B cell (primary cell): ENCODE measurements around the gene ATP6V0A1. TPM values are rescaled to one million over a fixed set of nuclear protein-coding genes. Genes with fewer than 3 reads are reported as not detected.

ENCODE experiments used
- ATAC-seq: fragments of 200-7000 bp; cut with Tn5 transposase; one replicate; pipeline ENCODE4 v1.10.0; 2021; ENCODE audit warnings: low read depth, mild to moderate bottlenecking, moderate number of reproducible peaks, moderate library complexity
- CTCF ChIA-PET: fragments of 350-600 bp; sonication (Branson Sonifier 250); formaldehyde crosslinking; loops from one replicate; lab custom pipeline; 2021; ENCODE audit warnings: antibody characterized with exemption, inconsistent platforms; lab: Charles Lee
- POLR2A ChIA-PET: fragments of 350-600 bp; sonication (Branson Sonifier 250); formaldehyde crosslinking; loops from one replicate; lab custom pipeline; 2021; ENCODE audit warnings: antibody characterized with exemption; lab: Charles Lee
- DNase-seq: peaks from one replicate; pipeline ENCODE4 v3.0.0; 2013
- H2AFZ ChIP-seq: 2 replicates; pipeline ENCODE4 v1.6.1; 2012; ENCODE audit warnings: mild to moderate bottlenecking, low read depth, low read length; ENCODE audit not compliant: insufficient read depth, poor library complexity, severe bottlenecking
- H3K27ac ChIP-seq, 2 donors: 1 replicate in 1 of 2; 2 replicates in 1 of 2; pipeline ENCODE4 v1.5.1; 2012 to 2013; ENCODE audit warnings: low read length in 2 of 2, mild to moderate bottlenecking in 2 of 2, moderate library complexity in 1 of 2
- H3K27me3 ChIP-seq, 4 experiments: fragments of 200-600 bp in 1 of 4; sonication (generic) in 1 of 4; replicated peaks in 1 of 4; 1 replicate in 2 of 4; 2 replicates in 2 of 4; pipeline versions ENCODE4 v1.6.1 to v1.7.0; 2013 to 2016; ENCODE audit warnings: low read length in 3 of 4, mild to moderate bottlenecking in 2 of 4, mixed read lengths in 1 of 4, moderate library complexity in 1 of 4; ENCODE audit not compliant: insufficient read depth in 4 of 4, control insufficient read depth in 3 of 4; ENCODE audit errors: control extremely low read depth in 1 of 4
- H3K36me3 ChIP-seq, 2 experiments: replicated peaks in 1 of 2; 1 replicate in 1 of 2; 2 replicates in 1 of 2; pipeline versions ENCODE4 v1.6.1 to v1.7.1; 2013; ENCODE audit warnings: low read length in 1 of 2; ENCODE audit not compliant: insufficient read depth in 2 of 2, control insufficient read depth in 1 of 2; ENCODE audit errors: control extremely low read depth in 1 of 2, extremely low read depth in 1 of 2
- H3K4me1 ChIP-seq, 2 donors: fragments of 200-600 bp in 1 of 2; sonication (generic) in 1 of 2; 1 replicate in 1 of 2; 2 replicates in 1 of 2; pipeline versions ENCODE4 v1.5.1 to v1.6.1; 2013 to 2017; ENCODE audit warnings: low read length in 2 of 2; ENCODE audit not compliant: control insufficient read depth in 2 of 2, insufficient read depth in 2 of 2
- H3K4me2 ChIP-seq: replicated peaks from 2 replicates; pipeline ENCODE3; 2012; ENCODE audit warnings: mild to moderate bottlenecking, low read depth, low read length; ENCODE audit not compliant: poor library complexity, severe bottlenecking
- H3K4me3 ChIP-seq, 5 experiments: fragments of 200-600 bp in 1 of 5; sonication (generic) in 1 of 5; 1 replicate in 3 of 5; 2 replicates in 2 of 5; pipeline versions ENCODE4 v1.5.1 to v1.7.0; 2011 to 2016; ENCODE audit warnings: low read length in 4 of 5, mild to moderate bottlenecking in 4 of 5, low read depth in 2 of 5, control low read depth in 1 of 5, moderate library complexity in 1 of 5; ENCODE audit not compliant: insufficient read depth in 1 of 5; ENCODE audit errors: control extremely low read depth in 1 of 5, extremely low read depth in 1 of 5
- H3K79me2 ChIP-seq: fragments of 200-600 bp; sonication (generic); one replicate; pipeline ENCODE4 v1.6.0; 2016; ENCODE audit warnings: low read length; ENCODE audit not compliant: control insufficient read depth, insufficient read depth
- H3K9ac ChIP-seq: fragments of 200-600 bp; sonication (generic); 2 replicates; pipeline ENCODE4 v1.6.1; 2017; ENCODE audit warnings: mild to moderate bottlenecking, low read length, moderate library complexity
- H3K9me3 ChIP-seq, 3 donors: one replicate each; pipeline versions ENCODE4 v1.6.1 to v1.7.1; 2013; ENCODE audit warnings: low read length in 2 of 3; ENCODE audit not compliant: control insufficient read depth in 2 of 3, insufficient read depth in 1 of 3; ENCODE audit errors: control extremely low read depth in 1 of 3
- H4K20me1 ChIP-seq: 2 replicates; pipeline ENCODE4 v1.6.0; 2012; ENCODE audit warnings: mild to moderate bottlenecking, low read length; ENCODE audit not compliant: insufficient read depth, control insufficient read depth, poor library complexity, severe bottlenecking
- H3K27ac Mint-ChIP-seq: one replicate; pipeline ENCODE4 v1.8.0; 2021; ENCODE audit warnings: mixed read lengths
- H3K27me3 Mint-ChIP-seq: one replicate; pipeline ENCODE4 v1.8.0; 2021; ENCODE audit warnings: mixed read lengths
- H3K4me1 Mint-ChIP-seq: one replicate; pipeline ENCODE4 v1.8.0; 2021; ENCODE audit warnings: mixed read lengths
- H3K4me3 Mint-ChIP-seq: one replicate; pipeline ENCODE4 v1.8.0; 2021; ENCODE audit warnings: mixed read lengths
- H3K9me3 Mint-ChIP-seq: one replicate; pipeline ENCODE4 v1.8.0; 2022; ENCODE audit warnings: mixed read lengths; ENCODE audit not compliant: insufficient read depth
- EZH2 ChIP-seq: IDR thresholded peaks from 2 replicates; pipeline ENCODE4 v1.6.1; 2012; ENCODE audit warnings: borderline replicate concordance, low read depth, mild to moderate bottlenecking, moderate library complexity, low read length; ENCODE audit not compliant: insufficient read depth, poor library complexity, severe bottlenecking
- WGBS: methylation state at CpG from one replicate; pipeline ENCODE4 v1.1.5; 2013; ENCODE audit warnings: missing lambda C conversion rate; ENCODE audit not compliant: insufficient coverage; 5-methylcytosine and 5-hydroxymethylcytosine counted together
- intact Hi-C: fragments of 100-400 bp; cut with micrococcal nuclease; formaldehyde crosslinking; loops from one replicate; pipeline ENCODE4 v1.10.0; 2022
- polyA plus RNA-seq: library from polyadenylated mRNA; depleted of rRNA; stranded (reverse); fragments of >200 nt; gene quantifications from 2 replicates; pipeline ENCODE4 v1.2.3, GENCODE V29; 2012
- total RNA-seq, 2 donors: library from RNA; stranded (reverse); fragments of 120-200 nt in 1 of 2; gene quantifications; 1 replicate in 1 of 2; 2 replicates in 1 of 2; pipeline versions ENCODE4 v1.2.3 to v1.2.4, GENCODE V29; 2013 to 2022
- TF ChIP-seq, protein P1 (sequence below): fragments of 200-600 bp; IDR thresholded peaks from one replicate; pipeline ENCODE4 v1.8.0; 2022; ENCODE audit warnings: antibody characterized with exemption, mild to moderate bottlenecking

The ATP6V0A1 gene
- total and polyA plus RNA-seq, 2 donors (not counting 1 experiment from before 2014, with no cell fraction given): 59.1 to 90.9 TPM

DNA sequence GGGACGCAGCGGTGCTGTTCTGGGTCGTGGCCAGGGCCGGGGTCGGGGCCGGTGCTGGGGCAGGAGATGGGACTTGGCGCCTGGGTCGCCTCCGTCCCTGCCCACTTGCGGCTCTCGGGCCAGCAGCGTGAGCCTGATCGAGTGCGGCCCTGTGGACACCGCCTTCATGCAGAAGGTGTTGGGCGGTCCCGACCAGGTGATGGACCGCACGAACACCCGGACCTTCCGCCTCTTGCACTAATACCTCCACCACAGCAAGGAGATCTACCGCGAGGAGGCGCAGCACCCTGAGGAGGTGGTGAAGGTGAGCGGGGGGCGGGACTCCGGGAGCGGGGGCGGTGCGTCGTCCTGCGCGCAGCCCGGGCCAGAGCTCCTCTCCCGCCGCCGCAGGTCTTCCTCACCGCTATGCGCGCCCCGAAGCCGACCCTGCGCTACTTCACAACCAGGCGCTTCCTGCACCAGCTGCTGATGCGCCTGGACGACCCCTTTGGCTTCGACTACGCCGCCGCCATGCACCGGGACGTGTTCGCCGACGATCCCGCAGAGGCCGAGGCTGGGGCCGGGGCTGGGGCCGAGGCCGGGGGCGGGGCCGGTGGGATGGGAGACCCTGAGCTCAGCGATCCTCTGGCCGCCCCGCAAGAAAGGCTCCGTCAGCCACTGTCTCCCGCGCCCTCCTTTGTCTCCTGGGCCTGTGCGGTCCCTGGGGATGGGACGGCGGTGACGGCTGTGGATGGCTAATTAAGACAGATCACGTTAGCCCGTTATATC lies 89.6 kb downstream of the ATP6V0A1 start:
- Histone ChIP-seq H3K4me3 (peak overlapping the region in 4 of 5 experiments; percentile 45 to 66 (median 53)), H3K9ac (peak overlapping the region; percentile 62), H3K9me3 (no peaks in the 10 kb centered on the region), H3K4me1 (peaks cover 10 to 18% of the 10 kb centered on the region in 2 donors), H2AFZ (peak overlapping the region; percentile 66), H3K36me3 (peaks cover 0 to 2% of the 10 kb centered on the region in 2 experiments), H3K79me2 (peaks cover 3% of the 10 kb centered on the region), H3K27ac (no peak overlapping the region), H4K20me1 (peaks cover 13% of the 10 kb centered on the region), H3K4me2 (peak overlapping the region; percentile 80), H3K27me3 (no peaks in the 10 kb centered on the region)
- peaks cover 17% of the 10 kb centered on the region for H3K4me1 Mint-ChIP-seq
- ChIA-PET CTCF (interaction anchor here (0.5 to 3.0 kb wide), 20 partner anchors 9 to 581 kb away, joined by 3 to 39 read pairs (median 4); partner anchors contain the start of genes DHX58, MLX, NAGLU and PSMC3IP), POLR2A (interaction anchor here (0.6 to 2.1 kb wide), 8 partner anchors 12 to 276 kb away, joined by 3 to 12 read pairs (median 6); partner anchors contain the start of genes BECN1, MLX, NAGLU and PSMC3IP)
- WGBS: 20% methylated on average over 65 of the region's 74 CpGs
- peak; percentile 89 for DNase-seq
- H3K9me3 Mint-ChIP-seq: no peaks in the 10 kb centered on the region
- H3K4me3 Mint-ChIP-seq: peak overlapping the region; percentile 74
- no peak overlapping the region for H3K27ac Mint-ChIP-seq
- H3K27me3 Mint-ChIP-seq: no peaks in the 10 kb centered on the region
- intact Hi-C loops: loop anchor here (1.0 kb wide), 5 partner anchors 12 to 30 kb away; partner anchors contain the start of genes COASY, MLX and NAGLU
- TF ChIP-seq EZH2: no peak
- TF ChIP-seq, protein P1, sequence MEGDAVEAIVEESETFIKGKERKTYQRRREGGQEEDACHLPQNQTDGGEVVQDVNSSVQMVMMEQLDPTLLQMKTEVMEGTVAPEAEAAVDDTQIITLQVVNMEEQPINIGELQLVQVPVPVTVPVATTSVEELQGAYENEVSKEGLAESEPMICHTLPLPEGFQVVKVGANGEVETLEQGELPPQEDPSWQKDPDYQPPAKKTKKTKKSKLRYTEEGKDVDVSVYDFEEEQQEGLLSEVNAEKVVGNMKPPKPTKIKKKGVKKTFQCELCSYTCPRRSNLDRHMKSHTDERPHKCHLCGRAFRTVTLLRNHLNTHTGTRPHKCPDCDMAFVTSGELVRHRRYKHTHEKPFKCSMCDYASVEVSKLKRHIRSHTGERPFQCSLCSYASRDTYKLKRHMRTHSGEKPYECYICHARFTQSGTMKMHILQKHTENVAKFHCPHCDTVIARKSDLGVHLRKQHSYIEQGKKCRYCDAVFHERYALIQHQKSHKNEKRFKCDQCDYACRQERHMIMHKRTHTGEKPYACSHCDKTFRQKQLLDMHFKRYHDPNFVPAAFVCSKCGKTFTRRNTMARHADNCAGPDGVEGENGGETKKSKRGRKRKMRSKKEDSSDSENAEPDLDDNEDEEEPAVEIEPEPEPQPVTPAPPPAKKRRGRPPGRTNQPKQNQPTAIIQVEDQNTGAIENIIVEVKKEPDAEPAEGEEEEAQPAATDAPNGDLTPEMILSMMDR: peak; percentile 74
- ATAC-seq: peak; percentile 97
